ENCODE measurements around the gene KCNC1. TPM values are rescaled to one million over a fixed set of nuclear protein-coding genes. Genes with fewer than 3 reads are reported as not detected.

The KCNC1 gene
- total RNA-seq, 2 donors from 2014 or later: not detected

DNA sequence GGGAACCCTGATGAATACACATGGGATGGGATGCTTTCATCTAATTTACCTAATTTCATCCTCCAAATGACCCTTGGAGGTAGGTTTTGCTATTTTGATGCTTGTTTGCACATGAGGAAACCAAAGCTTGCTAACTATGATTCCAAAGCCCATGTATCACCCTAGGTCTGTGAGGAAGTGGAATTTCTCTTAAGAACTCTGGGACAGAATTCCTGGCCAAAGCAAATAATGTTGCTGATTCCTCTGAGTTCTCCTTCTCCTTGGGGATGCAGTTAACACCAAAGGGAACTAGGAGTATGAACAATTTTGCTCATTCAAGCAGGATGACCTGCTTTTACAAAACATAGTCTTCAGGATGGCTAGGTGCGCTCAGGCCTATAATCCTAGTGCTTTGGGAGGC is 80.0 kb downstream of the KCNC1 start:
- no peak overlapping the region for H3K4me3 ChIP-seq
- H3K27me3 ChIP-seq (replicated peaks; ENCODE audit: insufficient read depth): no peaks in the 10 kb centered on the region
- ATAC-seq (ENCODE audit: insufficient number of reproducible peaks, low FRiP score, low read depth) (no peak), DNase-seq (ENCODE audit: low spot score) (no peak)
- TF ChIP-seq, protein P1, sequence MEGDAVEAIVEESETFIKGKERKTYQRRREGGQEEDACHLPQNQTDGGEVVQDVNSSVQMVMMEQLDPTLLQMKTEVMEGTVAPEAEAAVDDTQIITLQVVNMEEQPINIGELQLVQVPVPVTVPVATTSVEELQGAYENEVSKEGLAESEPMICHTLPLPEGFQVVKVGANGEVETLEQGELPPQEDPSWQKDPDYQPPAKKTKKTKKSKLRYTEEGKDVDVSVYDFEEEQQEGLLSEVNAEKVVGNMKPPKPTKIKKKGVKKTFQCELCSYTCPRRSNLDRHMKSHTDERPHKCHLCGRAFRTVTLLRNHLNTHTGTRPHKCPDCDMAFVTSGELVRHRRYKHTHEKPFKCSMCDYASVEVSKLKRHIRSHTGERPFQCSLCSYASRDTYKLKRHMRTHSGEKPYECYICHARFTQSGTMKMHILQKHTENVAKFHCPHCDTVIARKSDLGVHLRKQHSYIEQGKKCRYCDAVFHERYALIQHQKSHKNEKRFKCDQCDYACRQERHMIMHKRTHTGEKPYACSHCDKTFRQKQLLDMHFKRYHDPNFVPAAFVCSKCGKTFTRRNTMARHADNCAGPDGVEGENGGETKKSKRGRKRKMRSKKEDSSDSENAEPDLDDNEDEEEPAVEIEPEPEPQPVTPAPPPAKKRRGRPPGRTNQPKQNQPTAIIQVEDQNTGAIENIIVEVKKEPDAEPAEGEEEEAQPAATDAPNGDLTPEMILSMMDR (IDR thresholded peaks at IDR 0.05): no peak
- H3K27ac ChIP-seq: peak overlapping the region in 1 of 2 donors; percentile 17
- H3K4me1 ChIP-seq (ENCODE audit: control insufficient read depth in 1 of 2, low read depth in 2 of 2): peaks cover 15 to 43% of the 10 kb centered on the region in 2 donors
- H3K36me3 ChIP-seq: no peaks in the 10 kb centered on the region
- no peaks in the 10 kb centered on the region for H3K9me3 ChIP-seq

DNA sequence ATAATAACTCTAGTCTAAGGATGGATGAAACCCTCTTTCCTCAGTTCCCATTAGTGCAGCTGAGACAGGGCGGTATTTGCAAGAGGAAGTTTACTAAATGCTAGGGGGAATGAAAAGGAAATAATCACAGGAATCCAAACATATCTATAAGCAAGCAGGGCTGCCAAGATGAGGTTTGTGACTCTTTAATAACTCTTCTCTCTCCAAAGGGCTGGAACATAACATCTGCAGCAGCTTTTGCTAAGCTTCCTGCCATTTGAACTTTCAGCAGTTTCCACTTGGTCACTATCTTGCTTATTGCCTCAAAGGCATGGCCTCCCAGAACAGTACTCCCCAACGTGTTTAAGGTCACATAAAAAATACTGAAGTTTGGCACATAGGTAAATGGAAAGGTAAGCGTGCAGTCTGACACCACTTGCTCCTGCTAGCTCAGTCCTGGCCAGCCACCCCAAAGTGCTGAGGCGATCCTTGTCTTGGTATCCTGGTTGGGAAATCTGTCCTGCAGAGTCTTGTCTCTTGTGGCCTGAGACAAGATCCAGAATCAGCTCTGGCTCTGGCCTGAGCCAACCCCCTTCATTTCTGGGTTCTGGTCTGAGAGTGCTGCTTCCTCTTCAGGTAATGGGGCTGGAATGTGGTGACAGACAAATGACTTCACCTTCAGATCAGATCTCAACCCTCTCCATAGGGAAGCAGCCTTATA is 81.8 kb downstream of the KCNC1 start:
- TF ChIP-seq, protein P1 (IDR thresholded peaks at IDR 0.05): no peak
- ATAC-seq (ENCODE audit: insufficient number of reproducible peaks, low FRiP score, low read depth) (no peak), DNase-seq (ENCODE audit: low spot score) (no peak)
- Histone ChIP-seq H3K4me1 (ENCODE audit: control insufficient read depth in 1 of 2, low read depth in 2 of 2) (peaks cover 16 to 36% of the 10 kb centered on the region in 2 donors), H3K27ac (no peak overlapping the region), H3K9me3 (no peaks in the 10 kb centered on the region), H3K27me3 (replicated peaks; ENCODE audit: insufficient read depth) (no peaks in the 10 kb centered on the region), H3K4me3 (no peak overlapping the region), H3K36me3 (no peaks in the 10 kb centered on the region)

DNA sequence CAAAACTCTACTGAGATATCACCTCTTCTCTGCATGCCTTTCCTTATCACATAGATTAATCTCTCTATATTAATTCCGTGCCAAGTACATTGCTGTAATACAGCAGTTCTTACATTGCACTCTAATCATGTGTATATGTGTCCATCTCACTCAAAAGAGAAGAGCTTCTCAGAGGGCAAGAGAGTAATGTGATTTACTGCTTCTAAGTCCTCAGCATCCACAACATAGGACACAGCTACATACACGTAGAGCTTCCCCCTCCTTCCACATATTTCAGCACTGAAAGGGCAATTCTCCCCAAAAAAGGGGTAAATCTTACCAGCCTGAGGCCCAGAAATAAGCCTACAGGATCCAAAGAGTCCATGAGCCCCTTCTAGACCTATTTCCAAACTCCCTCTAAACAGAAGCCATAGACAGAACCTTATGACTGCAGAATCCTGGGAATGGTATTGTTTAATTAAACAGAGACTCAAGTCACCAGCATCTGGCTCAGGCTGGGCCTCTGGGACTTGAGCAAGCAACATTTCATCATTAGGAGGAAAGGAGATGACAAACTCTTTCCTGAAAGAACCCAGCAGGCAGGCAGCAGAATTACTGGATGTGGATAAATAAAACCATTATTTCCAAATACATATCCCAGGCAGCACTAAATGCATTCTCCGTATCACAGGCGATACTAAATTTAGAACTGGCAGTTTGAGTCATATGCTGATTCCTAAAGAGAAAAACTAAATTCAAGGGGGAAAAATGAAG is 87.2 kb downstream of the KCNC1 start:
- H3K4me3 ChIP-seq: no peak overlapping the region
- no peaks in the 10 kb centered on the region for H3K27me3 ChIP-seq (replicated peaks; ENCODE audit: insufficient read depth)
- TF ChIP-seq, protein P1 (IDR thresholded peaks at IDR 0.05): no peak
- no peaks in the 10 kb centered on the region for H3K36me3 ChIP-seq
- DNase-seq (ENCODE audit: low spot score) (peak; percentile 9), ATAC-seq (ENCODE audit: insufficient number of reproducible peaks, low FRiP score, low read depth) (peak; percentile 77)
- H3K9me3 ChIP-seq: no peaks in the 10 kb centered on the region
- H3K4me1 ChIP-seq (ENCODE audit: control insufficient read depth in 1 of 2, low read depth in 2 of 2): peaks cover 12 to 17% of the 10 kb centered on the region in 2 donors
- peak overlapping the region in 1 of 2 donors; percentile 36 for H3K27ac ChIP-seq

DNA sequence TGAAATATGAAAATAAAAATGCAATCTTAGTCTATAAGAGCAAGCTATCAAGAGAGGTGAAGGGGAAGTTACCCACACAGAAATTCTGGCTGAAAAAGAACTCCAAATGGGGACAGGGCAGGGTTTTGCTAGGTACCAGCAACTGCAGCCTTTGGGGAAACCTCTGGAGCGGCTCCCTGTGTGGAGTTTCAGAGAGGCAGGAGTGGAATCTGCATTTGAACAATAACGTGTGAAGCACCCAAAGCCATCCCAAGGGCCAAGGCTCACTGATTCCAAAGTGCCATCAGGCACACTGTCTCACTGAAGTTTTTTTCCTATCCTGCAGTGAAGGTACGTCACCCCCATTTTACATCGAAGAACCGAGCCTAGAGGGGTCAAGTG is 87.8 kb downstream of the KCNC1 start:
- Histone ChIP-seq H3K27me3 (replicated peaks; ENCODE audit: insufficient read depth) (no peaks in the 10 kb centered on the region), H3K9me3 (no peaks in the 10 kb centered on the region), H3K36me3 (no peaks in the 10 kb centered on the region), H3K27ac (no peak overlapping the region), H3K4me1 (ENCODE audit: control insufficient read depth in 1 of 2, low read depth in 2 of 2) (peaks cover 12 to 17% of the 10 kb centered on the region in 2 donors), H3K4me3 (no peak overlapping the region)
- DNase-seq (ENCODE audit: low spot score) (no peak), ATAC-seq (ENCODE audit: insufficient number of reproducible peaks, low FRiP score, low read depth) (no peak)
- TF ChIP-seq, protein P1 (IDR thresholded peaks at IDR 0.05): no peak

DNA sequence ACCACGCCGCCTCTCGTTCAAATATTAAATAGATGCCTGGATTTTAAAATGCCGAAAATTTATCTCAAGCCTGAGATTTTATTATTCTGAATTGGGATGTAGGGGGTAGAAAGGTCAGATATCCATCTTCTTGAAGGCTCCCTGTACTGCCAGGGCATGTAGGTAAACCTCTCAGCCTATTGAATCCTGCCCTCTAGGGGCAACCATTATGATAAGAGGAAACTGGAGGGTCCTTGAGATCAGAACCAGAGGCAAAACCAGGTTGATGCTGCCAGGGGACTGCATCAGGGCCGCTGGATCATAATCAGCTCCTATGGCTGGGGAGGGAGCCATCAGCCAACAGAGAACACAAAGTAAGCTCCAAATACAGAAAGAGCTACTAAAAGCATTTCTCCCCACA is 92.4 kb downstream of the KCNC1 start:
- no peak overlapping the region for H3K27ac ChIP-seq
- DNase-seq (ENCODE audit: low spot score) (no peak), ATAC-seq (ENCODE audit: insufficient number of reproducible peaks, low FRiP score, low read depth) (no peak)
- no peak overlapping the region for H3K4me3 ChIP-seq
- no peaks in the 10 kb centered on the region for H3K36me3 ChIP-seq
- no peaks in the 10 kb centered on the region for H3K9me3 ChIP-seq
- peaks cover 12 to 25% of the 10 kb centered on the region in 2 donors for H3K4me1 ChIP-seq (ENCODE audit: control insufficient read depth in 1 of 2, low read depth in 2 of 2)
- TF ChIP-seq, protein P1 (IDR thresholded peaks at IDR 0.05): no peak
- H3K27me3 ChIP-seq (replicated peaks; ENCODE audit: insufficient read depth): no peaks in the 10 kb centered on the region

Data from thoracic aorta (tissue), 2 donors.